ENCODE measurements around the gene TNC.

The TNC gene

GRCh38 chr9:115133649-115134048 lies 15.7 kb upstream of the TNC start:
- DNase-seq: no peak

- no peak for DNase-seq
Measured at GRCh38 chr9:115132648-115133047, 14.7 kb upstream of the TNC start.

- DNase-seq: no peak
Measured at GRCh38 chr9:115130176-115130575, 12.2 kb upstream of the TNC start.

DNA sequence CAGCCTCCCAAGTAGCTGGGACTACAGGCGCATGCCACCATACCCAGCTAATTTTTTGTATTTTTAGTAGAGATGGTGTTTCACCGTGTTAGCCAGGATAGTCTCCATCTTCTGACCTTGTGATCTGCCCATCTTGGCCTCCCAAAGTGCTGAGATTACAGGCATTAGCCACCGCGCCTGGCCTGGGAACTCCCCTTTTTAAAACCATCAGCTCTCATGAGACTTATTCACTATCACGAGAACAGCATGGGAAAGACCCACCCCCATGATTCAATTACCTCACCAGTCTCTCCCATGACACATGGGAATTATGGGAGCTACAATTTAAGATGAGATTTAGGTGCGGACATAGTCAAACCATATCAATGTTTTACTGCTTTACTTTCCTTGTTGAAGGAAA lies 10.8 kb upstream of the TNC start:
- DNase-seq: peak; percentile 6

GRCh38 chr9:115127191-115127817 lies 9.3 kb upstream of the TNC start:
- DNase-seq: peak; percentile 47

DNA sequence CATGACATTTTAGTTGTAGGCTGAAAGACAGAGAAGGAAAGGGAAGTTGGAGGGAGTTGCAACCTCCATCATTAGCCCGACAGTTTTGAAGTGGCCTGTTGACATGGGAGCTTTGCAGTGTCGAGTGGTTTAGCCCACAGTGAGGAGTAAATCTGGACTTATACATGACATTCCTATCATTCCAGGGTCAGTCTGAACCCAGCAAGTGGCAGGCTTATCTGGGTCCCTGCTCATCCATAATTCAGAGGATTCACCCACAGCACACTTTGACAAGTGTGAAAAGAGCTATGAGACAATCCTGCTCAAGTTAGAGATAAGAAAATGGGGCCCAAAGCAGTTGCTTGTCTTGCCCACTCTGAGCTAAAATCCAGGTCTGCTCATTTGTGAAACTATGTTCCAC lies 8.4 kb upstream of the TNC start:
- DNase-seq: no peak

DNA sequence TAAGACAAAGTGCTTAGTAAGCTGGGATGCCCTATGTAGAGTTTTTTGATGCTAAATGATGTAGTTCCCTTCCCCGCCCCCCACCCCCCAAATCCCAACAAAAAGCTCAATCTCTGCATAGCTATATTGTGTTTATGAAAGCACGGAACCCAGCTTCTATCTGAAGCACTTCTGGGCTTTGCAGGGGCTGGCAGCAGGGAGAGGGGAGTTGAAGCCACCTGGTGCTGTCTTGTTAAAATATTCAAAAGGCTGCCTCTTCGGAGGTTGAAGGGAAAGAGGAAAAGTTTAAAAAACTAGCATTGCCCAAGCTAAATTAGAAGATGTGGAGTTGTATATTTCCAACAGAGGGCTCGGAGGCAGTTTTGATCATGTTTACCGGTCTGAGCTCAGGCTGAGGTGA lies 5.0 kb upstream of the TNC start:
- no peak for DNase-seq

DNA sequence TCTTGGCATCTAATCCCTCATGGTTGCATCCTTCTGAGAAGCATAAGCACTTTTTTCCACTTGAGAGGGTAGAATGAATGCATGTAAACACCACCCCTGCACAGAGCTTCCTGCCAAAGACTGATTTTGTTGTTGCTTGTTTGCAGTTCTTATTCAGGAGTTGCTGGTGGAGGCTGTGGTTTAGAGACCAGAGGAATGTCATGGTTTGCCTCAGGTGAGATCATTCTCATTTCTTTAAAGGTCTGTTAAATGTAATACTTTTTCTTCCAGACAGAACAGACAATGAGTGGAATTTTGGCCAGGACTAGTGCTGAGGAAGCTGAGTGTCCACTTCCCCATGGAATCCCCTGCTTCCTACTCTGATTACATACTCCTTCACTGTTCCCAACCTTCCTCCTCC lies 3.2 kb upstream of the TNC start:
- DNase-seq: no peak

- peak; percentile 61 for DNase-seq
Measured at GRCh38 chr9:115118879-115119218, 892 bp upstream of the TNC start.

DNA sequence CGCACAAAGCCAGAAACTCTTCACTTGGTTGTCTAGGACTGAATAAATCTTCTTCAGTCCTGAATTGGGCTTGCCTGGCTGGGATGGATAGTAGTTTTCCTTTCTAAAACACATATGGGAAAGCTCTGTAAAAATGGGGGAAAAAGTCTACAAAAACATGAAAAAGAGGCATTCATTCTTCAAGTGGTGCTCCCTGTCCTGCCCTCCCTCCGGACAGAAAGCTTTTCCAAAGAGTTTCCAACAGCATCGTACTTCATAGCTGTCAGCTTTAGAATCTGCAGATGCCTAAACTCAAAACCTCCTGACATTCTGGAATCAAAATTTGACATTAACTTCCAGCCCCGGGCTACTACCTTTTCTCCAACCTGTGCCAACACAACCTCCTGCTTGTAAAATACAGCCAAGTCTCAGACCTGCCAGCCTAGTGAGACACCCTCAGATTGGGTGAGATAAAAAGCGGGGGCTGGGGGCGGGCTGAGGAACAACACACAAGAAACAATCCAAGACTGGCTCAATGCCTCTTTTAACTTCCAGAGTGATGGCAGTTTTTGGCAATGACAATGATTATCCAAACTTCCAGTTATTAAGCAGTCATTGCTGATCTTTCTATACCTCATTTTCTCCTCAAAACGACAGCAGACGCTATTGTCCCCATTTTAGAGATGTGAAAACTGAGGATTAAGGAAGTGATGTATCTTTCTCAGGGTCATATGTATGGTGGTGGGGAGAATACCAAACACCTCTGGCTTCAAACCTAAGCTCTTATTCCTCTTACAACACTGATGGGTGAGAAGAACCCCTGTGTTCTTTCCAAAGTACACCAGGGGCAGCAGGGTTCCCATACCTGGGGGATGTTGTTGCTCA lies 1.3 kb downstream of the TNC start:
- peak; percentile 25 for DNase-seq

- peak; percentile 92 for DNase-seq
Measured at GRCh38 chr9:115115924-115116323, 2.0 kb downstream of the TNC start.

DNA sequence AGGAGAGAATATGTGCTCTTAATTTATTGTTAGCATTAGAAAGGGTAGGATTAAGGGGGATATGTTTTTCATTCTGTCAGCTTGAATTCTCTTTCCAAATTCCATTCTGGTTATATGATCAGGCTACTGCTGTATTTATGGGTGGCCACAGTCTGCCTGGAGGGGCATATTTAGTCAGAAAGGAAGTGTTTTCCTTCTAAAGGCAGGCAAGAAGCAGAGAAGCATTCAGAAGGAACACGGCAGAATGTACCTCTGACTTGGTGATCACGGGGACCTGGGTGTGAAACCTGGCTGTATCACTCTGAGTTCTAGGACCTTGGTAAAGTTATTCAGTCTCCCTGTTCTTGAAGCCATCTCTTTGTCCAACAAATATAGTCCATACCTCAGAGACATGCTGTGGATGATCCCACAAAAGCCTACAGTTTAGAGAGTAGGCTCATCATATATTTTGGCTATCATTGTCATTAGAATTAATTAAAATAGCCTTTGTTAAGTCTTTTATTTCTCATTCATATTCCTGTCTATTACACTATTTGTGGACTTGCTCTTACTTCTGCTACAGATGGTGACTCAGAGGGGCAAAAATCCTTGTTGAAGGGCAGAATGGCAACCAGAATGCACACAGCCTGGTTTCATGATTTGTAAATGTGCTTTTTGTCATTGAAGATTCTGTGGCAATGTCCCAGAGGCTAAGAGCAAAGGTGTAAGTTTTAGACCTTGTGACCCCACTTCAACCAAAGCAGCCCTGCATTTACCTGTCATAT lies 2.7 kb downstream of the TNC start:
- DNase-seq: peak; percentile 61

DNA sequence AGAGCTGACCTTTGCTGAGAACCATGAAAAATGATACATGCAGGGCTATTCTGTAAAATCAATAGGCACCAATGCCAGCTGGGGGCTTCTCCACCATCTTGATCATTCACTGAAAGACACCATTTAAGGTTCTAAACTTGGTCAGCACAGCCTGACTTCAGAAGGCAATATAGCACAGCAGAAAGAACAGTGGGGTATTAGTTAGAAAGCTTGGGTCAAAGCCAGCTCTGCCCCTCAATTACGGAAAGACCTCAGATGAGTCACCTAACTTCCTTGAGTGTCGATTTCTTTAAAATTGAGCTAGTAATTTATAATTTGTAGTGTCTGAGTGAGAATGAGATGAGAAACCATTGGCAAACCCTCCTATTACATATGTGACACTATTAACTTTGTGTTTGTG lies 3.4 kb downstream of the TNC start:
- DNase-seq: no peak

GRCh38 chr9:115114084-115114483 lies 3.9 kb downstream of the TNC start:
- no peak for DNase-seq

- no peak for DNase-seq
Measured at GRCh38 chr9:115111874-115112273, 6.1 kb downstream of the TNC start.

GRCh38 chr9:115109486-115109885 lies 8.5 kb downstream of the TNC start:
- no peak for DNase-seq

GRCh38 chr9:115107701-115108100 lies 10.3 kb downstream of the TNC start:
- no peak for DNase-seq

DNA sequence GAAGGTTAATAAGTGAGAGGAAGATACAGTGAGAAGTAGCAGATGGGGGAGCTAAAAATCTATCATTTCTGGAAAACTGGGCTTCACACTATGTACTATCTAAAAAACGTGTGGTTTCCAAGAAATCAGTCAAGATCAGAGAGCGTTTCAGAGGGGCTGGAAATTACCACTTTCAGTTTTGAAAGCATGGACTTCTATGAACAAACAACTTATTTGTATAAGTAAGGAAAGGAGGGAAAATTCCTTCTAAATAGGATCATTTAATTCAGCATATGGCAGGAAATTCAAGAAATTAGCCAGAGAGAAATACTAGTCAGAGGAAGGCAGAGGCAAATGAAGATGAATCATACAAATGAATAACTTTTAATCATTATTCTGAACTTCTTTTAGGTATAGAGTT lies 11.3 kb downstream of the TNC start:
- DNase-seq: no peak

- no peak for DNase-seq
Measured at GRCh38 chr9:115106001-115106400, 12.0 kb downstream of the TNC start.

- no peak for DNase-seq
Measured at GRCh38 chr9:115104908-115105307, 13.0 kb downstream of the TNC start.

- no peak for DNase-seq
Measured at GRCh38 chr9:115103746-115104477, 14.0 kb downstream of the TNC start.

DNA sequence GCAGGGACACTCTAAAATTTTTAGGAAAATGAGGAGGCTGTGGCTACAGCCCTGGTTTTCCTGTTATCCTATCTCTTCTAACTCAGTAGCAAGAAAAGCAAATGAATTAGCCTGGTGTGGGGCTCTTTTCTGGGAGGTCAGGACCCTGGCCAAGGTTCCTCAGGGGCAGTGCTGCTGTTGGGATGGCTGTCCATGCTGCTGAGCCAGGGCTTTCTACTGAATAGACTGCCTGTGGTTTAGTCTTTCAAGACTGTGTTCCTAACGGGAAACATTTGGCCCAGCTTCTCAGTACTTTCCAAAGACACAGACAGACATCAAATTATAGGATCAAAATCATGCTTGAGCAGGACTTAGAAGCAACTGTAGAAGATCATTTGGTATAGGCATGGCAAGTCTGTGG lies 18.1 kb downstream of the TNC start:
- DNase-seq: no peak

GRCh38 chr9:115098226-115098965 lies 19.6 kb downstream of the TNC start:
- DNase-seq: no peak

Measured in inflammatory macrophage treated with lipopolysaccharide for 4 hours (primary cell).